Measurements from ENCODE around the gene MUC3A.

Gene MUC3A

GRCh38 chr7:100949933-100950443 lies 654 bp downstream of the MUC3A start:
- DNase-seq: no peak

- DNase-seq: no peak
Measured at GRCh38 chr7:100951172-100951571, 1.8 kb downstream of the MUC3A start.

- no peak for DNase-seq
Measured at GRCh38 chr7:100951888-100952560, 2.7 kb downstream of the MUC3A start.

GRCh38 chr7:100952641-100953040 lies 3.3 kb downstream of the MUC3A start:
- no peak for DNase-seq

- no peak for DNase-seq
Measured at GRCh38 chr7:100957832-100958421, 8.6 kb downstream of the MUC3A start.

- no peak for DNase-seq
Measured at GRCh38 chr7:100959894-100960293, 10.6 kb downstream of the MUC3A start.

GRCh38 chr7:100962537-100962936 lies 13.2 kb downstream of the MUC3A start:
- no peak for DNase-seq

- DNase-seq: no peak
Measured at GRCh38 chr7:100963386-100963785, 14.1 kb downstream of the MUC3A start.

GRCh38 chr7:100963874-100964273 lies 14.5 kb downstream of the MUC3A start:
- DNase-seq: no peak

GRCh38 chr7:100964630-100965029 lies 15.3 kb downstream of the MUC3A start:
- DNase-seq: no peak

- DNase-seq: no peak
Measured at GRCh38 chr7:100965045-100965722, 15.8 kb downstream of the MUC3A start.

- no peak for DNase-seq
Measured at GRCh38 chr7:100965723-100966541, 16.6 kb downstream of the MUC3A start.

- DNase-seq: no peak
Measured at GRCh38 chr7:100966542-100967291, 17.4 kb downstream of the MUC3A start.

- no peak for DNase-seq
Measured at GRCh38 chr7:100967292-100967863, 18.0 kb downstream of the MUC3A start.

- no peak for DNase-seq
Measured at GRCh38 chr7:100968031-100968430, 18.7 kb downstream of the MUC3A start.

- DNase-seq: no peak
Measured at GRCh38 chr7:100968650-100969049, 19.3 kb downstream of the MUC3A start.

- no peak for DNase-seq
Measured at GRCh38 chr7:100969066-100969615, 19.8 kb downstream of the MUC3A start, which contains the start of gene MUC12. TSS of gene MUC12 (plus strand) at chr7:100969565. CDS start at chr7:100969623, 58 bp downstream.

- no peak for DNase-seq
Measured at GRCh38 chr7:100971111-100972001, 22.0 kb downstream of the MUC3A start.

- DNase-seq: no peak
Measured at GRCh38 chr7:100972002-100972347, 22.6 kb downstream of the MUC3A start.

GRCh38 chr7:100974021-100974420 lies 24.7 kb downstream of the MUC3A start:
- no peak for DNase-seq

- no peak for DNase-seq
Measured at GRCh38 chr7:100975371-100975821, 26.1 kb downstream of the MUC3A start.

Data from NCI-H82 (cell line).